ENCODE results near the gene SPATA46. TPM values are rescaled to one million over a fixed set of nuclear protein-coding genes. Genes with fewer than 3 reads are reported as not detected.

The SPATA46 gene
- total and polyA plus RNA-seq, 2 of the 8 experiments (the other 6 are each of a cell fraction or from before 2014, with no cell fraction given): not detected

- no peak for TF ChIP-seq CHD7 (IDR thresholded peaks at IDR 0.05; ENCODE audit: insufficient replicate concordance, low read length)
- TF ChIP-seq CHD2 (IDR thresholded peaks at IDR 0.05; ENCODE audit: low read length): no peak
- TF ChIP-seq EGR1 (IDR thresholded peaks at IDR 0.05; ENCODE audit: borderline replicate concordance, low read depth, low read length): no peak
- TF ChIP-seq GTF2F1 (IDR thresholded peaks at IDR 0.05; ENCODE audit: borderline replicate concordance, low read depth, low read length): no peak
- TF ChIP-seq TCF12 (IDR thresholded peaks at IDR 0.05; ENCODE audit: low read depth, low read length): no peak
- no peak for TF ChIP-seq BCL11A (IDR thresholded peaks at IDR 0.05; ENCODE audit: low read depth in 2 of 2, low read length in 2 of 2)
- TF ChIP-seq NANOG (IDR thresholded peaks at IDR 0.05; ENCODE audit: insufficient read depth, low read depth, low read length, poor library complexity, severe bottlenecking): no peak
- no peak for TF ChIP-seq EP300 (IDR thresholded peaks at IDR 0.05; ENCODE audit: borderline replicate concordance in 1 of 2, low read depth in 2 of 2, low read length in 2 of 2)
- no peak for TF ChIP-seq SIN3A (conservative IDR thresholded peaks at IDR 0.05 in 1 of 2, IDR thresholded peaks at IDR 0.05 in 1 of 2; ENCODE audit: low read depth in 1 of 2, low read length in 2 of 2)
- no peak for TF ChIP-seq TAF1 (IDR thresholded peaks at IDR 0.05; ENCODE audit: low read depth, low read length)
- no peak for TF ChIP-seq TEAD4 (IDR thresholded peaks at IDR 0.05; ENCODE audit: low read depth, low read length)
Measured at GRCh38 chr1:162367073-162367472, 9.6 kb downstream of the SPATA46 start (continued).
